Stimulated activated CD4-positive, alpha-beta T cell treated with anti-CD3 and anti-CD28 coated beads, Interleukin-15, amount 100 ng/mL, for 1 hour (primary cell): ENCODE data around the gene DPF3.

ENCODE experiments used
- DNase-seq, 2 donors: peaks; one replicate each; pipeline ENCODE4 v3.0.0-alpha.2; 2020; ENCODE audit warnings: low read depth in 1 of 2, low spot score in 1 of 2

The DPF3 gene

DNA sequence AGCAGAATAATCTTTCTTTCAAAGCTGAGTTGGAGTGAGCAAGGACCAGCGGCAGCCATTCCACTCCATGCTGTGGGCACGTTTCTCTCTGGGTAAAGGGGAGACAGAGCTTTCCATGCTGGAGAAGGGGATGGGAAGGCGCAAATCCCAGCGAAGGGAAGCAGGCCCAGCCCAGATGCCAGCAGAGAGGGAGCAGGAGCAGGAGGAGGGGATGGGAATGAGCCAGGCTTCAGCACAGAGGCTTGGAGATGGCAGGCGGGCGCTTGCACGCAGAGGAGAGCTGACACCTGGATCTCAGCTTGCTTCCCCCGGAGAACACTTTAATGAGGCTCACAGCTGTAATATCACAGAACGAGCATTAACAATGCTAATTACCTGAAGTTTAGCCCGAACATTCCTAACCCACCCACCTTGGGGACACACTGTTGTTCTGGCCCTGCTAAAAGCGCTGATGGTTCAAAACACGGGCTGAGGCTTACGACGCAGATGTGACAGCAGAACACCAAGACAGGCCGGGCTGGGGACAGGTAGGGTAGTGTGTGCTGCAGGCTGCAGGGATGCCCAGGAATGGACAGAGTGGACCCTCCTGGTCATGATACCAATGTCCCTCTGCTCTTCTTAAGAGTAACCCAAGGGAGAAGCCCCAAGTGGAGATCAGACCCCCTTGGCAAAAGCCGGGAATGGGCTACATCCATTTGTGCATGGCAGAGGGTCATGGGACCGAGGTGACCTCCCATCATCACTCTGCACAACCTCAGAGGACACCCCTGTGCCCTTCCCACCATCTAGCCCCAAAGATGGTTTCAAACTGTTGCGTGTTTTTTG is 288.6 kb downstream of the DPF3 start:
- DNase-seq, result no peak

- no peak for DNase-seq
Observed at GRCh38 chr14:72604133-72604532, 289.8 kb downstream of the DPF3 start.

DNA sequence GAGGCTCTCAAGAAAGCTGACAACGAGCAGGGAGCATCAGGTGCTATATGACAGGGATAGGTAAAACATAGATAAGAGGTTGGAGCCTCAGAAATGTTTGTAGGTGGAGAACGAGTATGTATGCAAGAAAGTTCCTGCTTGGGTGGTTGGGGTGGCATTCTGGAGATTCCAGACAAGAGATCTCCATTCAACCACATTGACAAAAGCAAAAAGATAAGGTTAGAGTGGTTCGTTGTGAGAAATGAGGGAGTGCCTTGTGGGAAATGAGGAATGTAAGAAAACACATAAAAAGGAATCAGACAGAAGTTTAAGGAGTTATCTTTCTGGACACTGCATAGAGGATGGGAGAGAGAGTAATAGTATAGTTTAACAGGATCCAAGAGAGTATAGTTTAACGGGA is 290.3 kb downstream of the DPF3 start:
- no peak for DNase-seq

- DNase-seq, result no peak
Observed at GRCh38 chr14:72600551-72601330, 293.2 kb downstream of the DPF3 start.

DNA sequence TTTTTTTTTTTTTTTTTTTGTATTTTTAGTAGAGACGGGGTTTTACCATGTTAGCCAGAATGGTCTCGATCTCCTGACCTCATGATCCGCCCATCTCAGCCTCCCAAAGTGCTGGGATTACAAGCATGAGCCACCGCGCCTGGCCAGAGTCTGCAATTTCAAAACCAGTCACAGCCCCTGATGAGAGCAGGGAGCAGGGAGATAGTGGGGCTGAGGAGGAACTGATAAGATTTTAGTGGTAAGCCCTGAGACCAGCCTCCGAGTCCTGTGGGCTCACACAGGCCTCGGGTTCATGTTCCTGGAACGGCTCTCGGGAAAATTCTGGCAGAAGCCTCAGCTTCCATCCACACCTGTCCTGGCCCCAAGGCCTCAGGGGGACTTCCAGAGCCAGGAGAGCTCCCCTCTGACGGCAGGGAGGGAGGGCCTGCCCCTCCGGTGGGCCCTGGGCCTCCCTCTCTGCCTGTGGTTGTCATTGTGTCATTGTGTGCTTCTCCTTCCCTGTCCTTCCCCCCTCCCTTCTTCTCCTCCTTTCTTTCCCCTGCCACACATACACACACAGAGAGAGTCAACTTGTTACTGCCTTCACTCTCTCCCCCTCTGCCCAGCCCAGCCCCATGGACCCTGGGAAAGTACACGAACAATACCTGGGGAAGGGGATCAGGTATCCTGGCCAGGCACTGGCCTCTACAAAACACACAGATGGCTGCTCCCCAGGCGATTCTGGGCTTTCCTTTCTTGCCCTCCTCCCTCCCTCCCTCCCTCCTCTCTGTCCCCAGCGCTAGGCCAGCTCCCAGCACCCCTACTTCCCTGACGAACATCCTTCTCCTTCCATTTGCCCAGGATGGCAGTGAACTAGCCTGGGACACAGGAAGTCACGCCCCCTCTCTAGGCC is 294.1 kb downstream of the DPF3 start:
- no peak for DNase-seq

DNA sequence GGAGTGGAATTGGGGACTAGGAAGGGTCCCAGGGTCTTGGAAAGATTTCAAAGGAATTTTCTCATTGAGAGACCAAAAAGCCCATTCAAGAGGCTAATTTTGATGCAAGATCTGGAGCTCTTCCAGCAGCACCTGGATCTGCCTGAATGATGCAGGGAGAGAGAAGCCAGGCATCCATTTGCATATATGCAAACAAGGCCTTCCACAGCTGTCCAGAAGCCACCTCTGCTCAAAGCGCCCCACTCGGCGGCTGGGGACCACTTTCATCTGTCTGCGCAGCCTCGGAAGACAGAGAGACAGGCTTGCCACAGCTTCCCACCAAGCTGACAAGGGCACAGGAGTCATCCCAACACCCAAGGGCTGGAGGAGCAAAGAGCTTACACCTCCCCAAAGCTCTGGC is 295.6 kb downstream of the DPF3 start:
- no peak for DNase-seq

DNA sequence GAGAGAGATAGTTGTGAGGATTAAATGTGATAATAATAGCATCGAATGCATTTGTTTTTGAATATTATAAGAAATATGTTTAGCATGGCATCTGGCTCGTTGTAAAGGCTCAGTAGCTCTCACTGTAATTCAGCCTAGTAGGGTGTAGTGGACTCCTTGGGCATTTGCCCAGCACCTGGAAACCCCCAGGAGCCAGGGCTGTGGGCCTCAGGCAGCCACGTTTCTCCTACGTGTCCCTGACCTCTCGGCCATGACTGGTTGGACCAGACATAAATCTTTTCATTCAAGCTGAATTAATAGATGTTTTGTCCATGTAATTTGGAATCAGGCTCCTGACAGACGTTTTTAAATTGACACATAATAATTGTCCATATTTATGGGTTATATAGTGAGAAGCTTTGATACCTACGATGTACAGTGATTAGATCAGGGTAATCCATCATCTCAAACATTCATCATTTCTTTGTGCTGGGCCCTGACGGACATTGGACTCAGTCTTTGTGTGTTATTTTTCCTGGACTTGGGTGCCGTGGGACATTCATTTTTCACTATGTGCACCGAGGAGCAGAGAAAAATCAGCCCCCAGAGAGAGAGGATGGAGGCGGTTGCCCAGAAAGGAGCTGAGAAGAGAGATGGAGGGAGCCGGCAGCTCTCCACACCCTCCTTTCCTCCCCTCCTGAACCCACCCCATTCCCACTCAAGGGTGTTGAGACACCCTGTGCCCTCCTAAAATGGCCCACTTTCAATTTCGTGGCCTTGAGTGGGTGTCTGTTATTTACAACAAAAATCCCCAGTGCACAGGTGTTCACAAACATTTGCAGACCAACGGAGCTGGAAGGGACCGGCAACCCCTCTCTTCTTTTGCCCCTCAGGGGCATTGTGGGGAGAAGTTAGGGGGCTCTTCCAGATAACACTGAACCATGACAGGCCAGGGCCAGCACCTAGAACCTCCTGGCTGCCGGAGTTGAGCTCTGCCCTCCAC is 296.4 kb downstream of the DPF3 start:
- no peak for DNase-seq

DNA sequence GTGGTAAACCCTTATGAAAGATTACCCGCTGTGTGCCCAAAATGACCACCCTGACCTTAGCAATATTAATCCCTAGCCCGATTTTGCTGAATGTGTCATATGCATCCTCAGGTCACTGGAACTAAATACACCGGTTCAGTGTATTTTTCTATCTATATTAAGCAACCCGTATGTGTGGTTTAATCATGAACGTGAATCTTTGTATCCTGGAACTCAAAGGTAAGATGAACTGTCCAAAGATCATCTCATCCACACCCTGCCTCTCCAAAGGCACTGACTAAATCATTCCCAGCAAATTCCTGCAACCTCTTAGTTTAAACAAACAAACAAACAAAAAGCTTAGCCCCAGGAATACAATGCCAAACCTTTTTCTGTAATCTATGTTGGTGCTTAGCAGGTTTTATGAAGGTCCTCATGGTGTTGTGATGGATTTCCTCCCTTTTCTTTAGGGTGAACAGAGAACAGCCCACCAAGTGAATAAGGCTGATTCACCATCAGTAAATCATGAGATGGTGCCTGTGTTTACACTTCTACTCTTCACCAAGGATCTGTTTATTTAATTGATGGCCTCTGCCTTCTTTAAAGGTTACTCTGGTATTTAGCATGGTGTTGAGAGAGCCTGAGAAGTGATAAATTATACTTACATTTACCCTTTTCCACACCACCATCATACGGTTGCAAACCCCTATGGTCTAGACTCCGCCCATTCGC is 298.6 kb downstream of the DPF3 start:
- DNase-seq, result no peak

GRCh38 chr14:72594099-72594901 is 299.6 kb downstream of the DPF3 start:
- DNase-seq, result no peak

DNA sequence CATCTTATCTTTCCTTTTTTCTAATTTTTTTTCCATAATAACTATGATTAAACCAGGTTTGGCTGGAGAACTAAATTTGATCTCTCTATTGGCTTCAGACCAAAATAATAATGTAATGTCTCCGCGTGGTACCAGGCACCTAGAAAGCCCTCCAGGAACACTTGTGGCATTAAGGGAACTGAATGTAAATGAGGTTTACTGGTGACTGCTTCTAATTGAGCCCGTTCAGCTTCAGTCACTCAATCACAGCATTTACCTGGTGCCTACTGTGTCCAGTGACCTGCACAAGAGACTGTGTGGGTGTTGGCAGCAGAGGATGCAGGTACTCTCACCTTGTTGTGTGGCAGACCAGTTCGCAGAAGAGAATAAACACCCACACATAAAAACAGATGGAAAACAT is 302.5 kb downstream of the DPF3 start:
- DNase-seq, result no peak

- DNase-seq, result no peak
Observed at GRCh38 chr14:72590577-72590976, 303.3 kb downstream of the DPF3 start.

GRCh38 chr14:72589652-72590051 is 304.2 kb downstream of the DPF3 start:
- no peak for DNase-seq

- no peak for DNase-seq
Observed at GRCh38 chr14:72588521-72588920, 305.4 kb downstream of the DPF3 start.

DNA sequence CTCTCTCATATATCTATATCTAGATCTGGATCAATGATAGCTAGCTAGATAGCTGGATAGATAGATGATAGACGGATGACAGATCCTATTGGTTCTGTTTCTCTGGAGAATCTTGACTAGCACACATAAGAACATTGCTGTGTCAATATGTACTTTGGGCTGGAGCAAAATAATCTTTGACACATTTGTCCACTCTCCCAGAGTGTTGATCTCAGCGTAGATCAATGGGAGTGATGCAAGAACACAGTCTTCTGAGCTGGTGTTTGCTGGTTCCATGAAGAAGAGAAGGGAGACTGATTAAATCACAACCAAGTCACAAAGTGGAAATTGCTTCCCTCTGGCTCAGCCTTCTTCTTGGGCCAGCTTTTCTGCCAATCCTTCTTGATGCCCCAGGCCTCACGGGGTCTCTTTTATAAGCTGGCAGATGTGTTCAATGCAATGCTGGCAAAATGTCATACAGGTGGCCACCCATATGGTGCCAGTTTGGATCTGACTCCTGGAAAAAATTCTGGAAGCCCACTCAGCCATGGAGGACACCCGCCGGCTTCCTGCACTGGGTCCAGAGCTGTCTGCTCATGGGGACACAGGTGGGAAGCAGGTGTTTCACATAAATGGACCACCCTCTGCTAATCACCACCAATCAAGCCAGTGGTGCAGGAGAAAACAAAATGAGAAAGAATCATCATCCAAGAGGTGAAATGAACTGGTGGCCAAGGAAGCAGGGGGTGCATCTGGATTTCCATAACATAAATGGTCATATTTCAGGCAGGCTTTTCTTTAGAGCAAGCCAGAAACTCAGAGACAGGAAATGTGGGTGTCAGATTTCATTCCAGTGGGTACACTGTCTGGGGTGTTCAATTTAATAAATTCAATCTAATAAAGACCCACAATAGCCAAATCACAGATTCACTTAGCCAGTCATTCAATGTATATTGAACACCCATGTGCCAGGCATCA is 310.3 kb downstream of the DPF3 start:
- DNase-seq, result no peak

DNA sequence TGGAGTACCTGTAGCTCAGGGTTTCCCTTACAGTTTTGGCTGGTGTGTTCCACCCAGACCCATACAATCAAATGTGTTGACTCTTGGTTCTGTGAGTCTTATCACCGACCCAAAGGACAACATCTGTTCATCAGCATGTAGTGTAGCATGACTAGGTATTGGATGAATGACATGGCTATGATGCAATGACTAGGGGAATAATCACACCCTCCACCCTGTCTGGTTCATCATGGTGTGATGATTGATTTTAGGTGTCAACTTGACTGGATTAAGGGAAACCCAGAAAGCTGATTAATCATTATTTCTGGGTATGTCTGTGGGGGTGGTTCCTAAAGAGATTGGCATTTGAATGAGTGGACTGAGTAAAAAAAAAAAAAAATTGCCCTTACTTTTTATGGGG is 311.3 kb downstream of the DPF3 start:
- DNase-seq, result no peak

DNA sequence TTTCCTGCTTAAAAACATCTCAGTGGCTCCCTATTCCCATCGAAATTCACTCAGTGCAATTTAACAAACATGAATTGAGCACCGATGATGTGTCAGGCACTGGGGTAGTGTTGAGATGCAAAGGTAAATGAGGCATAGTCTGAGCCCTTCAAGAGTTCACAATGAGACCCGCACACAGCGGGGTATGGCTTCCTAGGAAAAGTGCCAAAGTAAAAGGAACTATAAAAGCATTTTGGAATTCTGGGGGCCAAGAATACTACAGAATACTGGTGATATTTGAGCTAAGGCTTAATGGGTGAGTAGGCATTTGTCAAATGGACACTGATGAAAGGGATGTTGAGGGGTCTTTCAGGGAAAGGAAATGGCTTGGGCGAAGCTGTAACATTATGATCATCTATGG is 315.4 kb downstream of the DPF3 start:
- no peak for DNase-seq

DNA sequence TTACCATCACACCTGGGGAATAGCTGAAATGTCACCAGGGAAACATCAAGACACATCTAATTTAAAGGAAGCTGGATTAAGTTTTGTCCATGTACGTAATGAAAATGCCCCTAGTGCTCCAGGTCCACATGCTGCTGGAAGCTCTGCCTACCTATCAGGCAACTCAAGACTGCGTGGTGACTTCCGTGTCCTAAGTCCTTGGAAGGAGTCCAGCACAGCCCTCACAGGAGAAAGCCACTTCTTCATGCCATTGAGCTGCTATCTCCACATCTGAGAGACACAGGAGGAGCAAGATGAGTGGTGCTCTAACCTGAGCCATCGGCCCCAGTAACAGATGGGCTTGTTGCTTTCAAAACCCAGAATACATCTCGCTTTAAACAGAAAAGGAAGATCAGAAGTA is 316.4 kb downstream of the DPF3 start:
- no peak for DNase-seq

DNA sequence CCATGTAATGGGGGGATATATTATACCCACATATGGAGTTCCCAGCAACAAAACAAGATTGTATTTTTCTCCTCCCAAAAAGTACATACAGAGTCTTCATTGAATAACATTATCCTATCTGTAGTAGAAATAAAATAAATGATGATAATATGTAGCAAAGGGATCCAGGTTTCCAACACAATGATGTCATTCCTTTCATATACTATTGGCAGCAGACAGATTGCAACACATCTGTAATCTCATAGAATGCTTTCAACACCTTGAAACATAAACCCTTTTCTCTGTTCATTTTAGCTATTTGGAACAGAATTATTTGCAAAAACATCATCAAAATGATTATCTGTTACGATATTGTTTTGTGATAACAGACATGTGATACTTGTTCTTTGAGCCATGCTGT is 317.6 kb downstream of the DPF3 start:
- DNase-seq, result no peak
